Epithelial cell of esophagus (primary cell): ENCODE results near the gene CHCHD3.

Experiments
- DNase-seq: peaks from one replicate; pipeline ENCODE4 v3.0.0; 2010; ENCODE audit warnings: low read depth
- H3K4me3 ChIP-seq: 2 replicates; pipeline ENCODE4 v1.5.1; 2011; ENCODE audit warnings: mild to moderate bottlenecking, low read length, control low read depth
- TF ChIP-seq, protein P1 (sequence below): IDR thresholded peaks from 2 replicates; pipeline ENCODE4 v1.5.1; 2011; ENCODE audit warnings: low read depth, mild to moderate bottlenecking, low read length, control low read depth, inconsistent platforms; ENCODE audit not compliant: insufficient read depth; ENCODE audit errors: missing control alignments

Gene CHCHD3

DNA sequence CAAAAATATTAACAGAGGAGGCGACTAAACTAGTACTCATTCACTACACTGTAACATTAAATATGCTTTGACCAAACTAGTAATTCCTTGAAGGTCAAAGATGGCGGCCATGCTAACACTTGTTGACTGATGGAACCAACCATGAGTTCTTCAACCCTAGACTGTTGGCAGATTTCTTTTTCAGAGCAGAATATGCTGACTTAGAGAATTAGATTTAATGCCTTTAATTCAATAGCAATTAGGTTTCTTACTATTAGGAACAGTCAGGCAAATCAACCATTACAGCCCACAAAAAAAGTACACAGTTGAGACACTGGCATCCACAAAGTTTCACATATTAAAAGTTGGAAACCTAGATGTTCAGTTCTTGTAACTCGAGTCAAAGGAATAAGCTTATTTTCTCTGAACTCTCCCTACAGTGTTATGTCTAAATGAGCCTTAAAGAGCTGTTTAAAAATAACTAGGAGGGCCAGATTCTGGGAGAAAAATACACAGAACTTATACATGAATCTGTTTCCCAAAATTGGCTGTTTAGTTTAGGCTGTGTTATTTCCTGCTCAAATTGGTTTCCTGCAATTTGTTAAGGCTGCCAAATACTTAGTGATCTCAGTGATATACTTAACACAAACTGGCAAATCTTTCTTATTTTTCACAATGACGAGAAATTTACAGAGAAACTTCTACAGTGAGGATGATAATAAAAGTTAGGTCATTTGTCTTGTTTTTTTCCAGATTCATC lies 17.6 kb downstream of the CHCHD3 start:
- TF ChIP-seq, protein P1, sequence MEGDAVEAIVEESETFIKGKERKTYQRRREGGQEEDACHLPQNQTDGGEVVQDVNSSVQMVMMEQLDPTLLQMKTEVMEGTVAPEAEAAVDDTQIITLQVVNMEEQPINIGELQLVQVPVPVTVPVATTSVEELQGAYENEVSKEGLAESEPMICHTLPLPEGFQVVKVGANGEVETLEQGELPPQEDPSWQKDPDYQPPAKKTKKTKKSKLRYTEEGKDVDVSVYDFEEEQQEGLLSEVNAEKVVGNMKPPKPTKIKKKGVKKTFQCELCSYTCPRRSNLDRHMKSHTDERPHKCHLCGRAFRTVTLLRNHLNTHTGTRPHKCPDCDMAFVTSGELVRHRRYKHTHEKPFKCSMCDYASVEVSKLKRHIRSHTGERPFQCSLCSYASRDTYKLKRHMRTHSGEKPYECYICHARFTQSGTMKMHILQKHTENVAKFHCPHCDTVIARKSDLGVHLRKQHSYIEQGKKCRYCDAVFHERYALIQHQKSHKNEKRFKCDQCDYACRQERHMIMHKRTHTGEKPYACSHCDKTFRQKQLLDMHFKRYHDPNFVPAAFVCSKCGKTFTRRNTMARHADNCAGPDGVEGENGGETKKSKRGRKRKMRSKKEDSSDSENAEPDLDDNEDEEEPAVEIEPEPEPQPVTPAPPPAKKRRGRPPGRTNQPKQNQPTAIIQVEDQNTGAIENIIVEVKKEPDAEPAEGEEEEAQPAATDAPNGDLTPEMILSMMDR: no peak
- DNase-seq: no peak
- no peak overlapping the region for H3K4me3 ChIP-seq

DNA sequence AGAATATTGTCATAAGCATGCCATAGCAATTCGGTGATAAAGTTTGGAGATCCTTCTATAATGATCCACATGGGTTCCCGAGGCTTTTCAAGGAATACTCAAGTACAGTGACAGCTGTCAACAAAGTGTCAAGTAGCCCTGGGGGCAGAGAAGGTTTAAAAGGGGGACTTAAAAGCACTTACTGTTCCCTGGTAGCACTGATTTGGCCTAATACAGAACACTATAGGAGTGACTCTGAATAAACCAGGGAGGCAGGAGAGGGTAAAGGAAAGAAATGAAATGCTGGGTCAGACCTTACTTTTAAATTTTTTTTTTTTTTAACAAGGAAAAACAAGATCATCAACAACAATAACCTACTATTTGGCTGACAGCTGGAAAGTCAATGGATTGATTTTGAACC lies 20.1 kb downstream of the CHCHD3 start:
- TF ChIP-seq, protein P1: no peak
- no peak for DNase-seq
- H3K4me3 ChIP-seq: no peak overlapping the region

DNA sequence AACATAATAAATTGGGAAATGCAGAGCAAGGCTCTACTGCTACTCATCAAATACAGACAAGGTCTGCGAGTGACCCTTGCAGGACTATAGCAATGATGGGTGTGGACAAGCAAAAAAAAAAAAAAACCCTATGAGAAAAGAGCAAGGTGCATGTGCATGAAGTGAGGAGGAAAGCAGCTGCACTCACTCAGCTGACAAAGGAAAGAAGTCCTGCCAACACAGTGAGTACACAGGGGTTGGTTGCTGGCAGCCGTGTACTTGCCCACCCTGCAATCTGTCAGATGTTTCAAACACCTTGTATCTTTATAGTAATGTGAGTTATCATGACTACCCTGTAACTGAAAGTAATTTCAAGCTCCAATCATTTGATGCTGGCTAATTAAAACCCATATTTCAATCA lies 20.5 kb downstream of the CHCHD3 start:
- no peak overlapping the region for H3K4me3 ChIP-seq
- TF ChIP-seq, protein P1: no peak

DNA sequence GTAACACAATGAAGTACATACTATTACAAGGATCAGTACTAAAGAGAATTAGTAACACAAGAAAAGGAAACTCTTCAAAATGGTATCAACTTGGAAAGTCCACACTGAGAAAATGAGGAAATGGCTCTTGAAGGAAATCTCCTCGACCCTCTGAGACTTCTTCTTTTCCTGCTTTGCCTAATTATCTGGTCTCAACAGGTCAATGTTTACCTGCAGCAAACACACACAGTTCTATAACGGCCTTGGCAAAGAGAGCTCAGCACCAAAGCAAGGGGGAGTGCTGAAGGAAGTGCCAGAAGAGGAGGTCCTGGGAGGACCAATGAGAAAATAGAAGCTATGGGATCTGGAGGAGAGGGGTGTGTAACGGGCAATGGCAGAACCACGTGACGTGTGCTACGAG lies 21.9 kb downstream of the CHCHD3 start:
- TF ChIP-seq, protein P1: no peak
- DNase-seq: no peak
- no peak overlapping the region for H3K4me3 ChIP-seq

More for the DNA sequence above, 20.5 kb downstream of the CHCHD3 start:
- DNase-seq: no peak

DNA sequence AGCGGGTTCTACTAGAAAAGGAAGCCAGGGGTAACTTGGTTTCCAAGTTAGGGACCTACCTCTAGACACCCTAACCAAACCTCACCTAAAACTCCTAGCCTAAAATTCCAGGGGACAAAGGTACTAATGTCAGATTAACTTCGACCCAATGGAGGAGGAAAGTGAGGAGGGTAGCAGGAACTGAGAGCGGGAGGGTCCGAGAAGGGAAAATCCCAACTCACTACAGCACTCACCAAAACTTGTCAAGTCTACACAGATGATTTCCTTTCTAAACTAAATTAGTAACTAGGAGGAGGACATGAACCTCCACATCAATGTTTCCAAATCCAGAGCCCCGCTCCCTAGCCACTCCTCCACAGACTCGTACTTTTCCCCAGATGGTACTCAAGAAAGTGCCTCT lies 22.6 kb downstream of the CHCHD3 start:
- no peak for DNase-seq
- TF ChIP-seq, protein P1: no peak
- H3K4me3 ChIP-seq: no peak overlapping the region

DNA sequence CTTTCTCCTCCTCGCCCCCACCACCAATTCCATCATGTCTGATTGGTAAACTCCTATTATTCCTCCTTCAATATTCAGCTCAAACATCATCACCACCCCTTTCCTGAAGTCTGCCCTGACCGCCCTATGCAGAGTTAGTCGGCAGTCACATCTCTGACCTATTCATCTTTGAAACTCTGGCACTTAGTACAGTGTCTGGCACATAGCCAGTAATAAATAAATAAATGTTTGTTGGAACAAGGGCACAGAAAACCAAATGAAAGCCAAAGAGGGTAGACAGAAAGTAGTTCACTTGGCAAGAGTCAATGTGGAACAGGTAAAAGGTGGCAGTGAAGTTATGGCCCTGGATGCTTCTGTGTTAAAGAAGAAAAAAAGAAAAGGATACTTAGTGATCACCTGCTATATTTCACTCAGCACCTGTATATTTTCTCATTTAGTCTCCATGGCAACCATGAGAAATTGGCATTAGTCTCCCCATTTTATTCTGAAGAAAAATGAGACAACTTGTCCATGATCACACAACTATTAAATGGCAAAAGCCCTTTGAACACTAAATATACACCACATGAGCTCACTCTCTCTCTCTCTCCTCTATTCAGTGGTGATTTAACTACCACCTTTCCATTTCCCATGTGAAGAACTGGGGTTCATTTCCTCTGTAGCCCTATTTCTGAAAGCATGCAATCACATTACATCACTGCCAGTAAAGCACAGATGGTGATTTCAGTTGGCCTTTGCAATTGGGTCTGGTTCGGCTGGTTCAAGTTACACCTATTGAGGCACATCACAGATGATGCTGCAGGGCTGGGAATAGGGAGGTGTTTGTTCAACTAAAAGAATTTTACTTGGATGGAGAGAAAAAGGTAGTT lies 25.3 kb downstream of the CHCHD3 start:
- DNase-seq: peak; percentile 34
- H3K4me3 ChIP-seq: no peak overlapping the region
- TF ChIP-seq, protein P1: no peak
